VCaP (cell line): ENCODE data around the gene PTPRN.

Experiments
- H3K27ac ChIP-seq: fragments of 450-650 bp; 2 replicates; pipeline ENCODE4 v1.5.1; 2017
- CTCF ChIP-seq: fragments of 450-650 bp; conservative IDR thresholded peaks from 2 replicates; pipeline ENCODE4 v1.5.1; 2017; ENCODE audit warnings: mild to moderate bottlenecking, moderate library complexity

The PTPRN gene

DNA sequence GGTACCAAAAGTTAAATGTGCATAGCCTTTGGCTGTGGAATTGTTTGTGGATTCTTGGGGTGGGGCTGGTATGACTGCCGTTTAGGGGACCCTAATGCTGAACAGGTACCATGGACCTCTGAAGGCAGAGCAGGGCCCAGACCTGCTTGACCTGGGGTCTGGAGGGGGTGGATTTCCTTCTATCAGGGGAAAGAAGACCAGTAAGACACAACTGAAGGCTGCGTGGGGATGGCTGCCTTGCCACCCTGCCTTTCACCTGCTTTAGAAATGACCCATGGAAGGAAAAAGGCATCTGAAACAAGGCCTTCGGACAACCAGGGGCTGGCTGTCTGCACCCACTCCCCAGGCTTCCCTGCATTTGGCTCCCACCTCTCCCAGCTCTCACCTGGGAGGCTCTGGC lies 41.0 kb upstream of the PTPRN start:
- H3K27ac ChIP-seq, result no peak overlapping the region
- no peak for TF ChIP-seq CTCF

DNA sequence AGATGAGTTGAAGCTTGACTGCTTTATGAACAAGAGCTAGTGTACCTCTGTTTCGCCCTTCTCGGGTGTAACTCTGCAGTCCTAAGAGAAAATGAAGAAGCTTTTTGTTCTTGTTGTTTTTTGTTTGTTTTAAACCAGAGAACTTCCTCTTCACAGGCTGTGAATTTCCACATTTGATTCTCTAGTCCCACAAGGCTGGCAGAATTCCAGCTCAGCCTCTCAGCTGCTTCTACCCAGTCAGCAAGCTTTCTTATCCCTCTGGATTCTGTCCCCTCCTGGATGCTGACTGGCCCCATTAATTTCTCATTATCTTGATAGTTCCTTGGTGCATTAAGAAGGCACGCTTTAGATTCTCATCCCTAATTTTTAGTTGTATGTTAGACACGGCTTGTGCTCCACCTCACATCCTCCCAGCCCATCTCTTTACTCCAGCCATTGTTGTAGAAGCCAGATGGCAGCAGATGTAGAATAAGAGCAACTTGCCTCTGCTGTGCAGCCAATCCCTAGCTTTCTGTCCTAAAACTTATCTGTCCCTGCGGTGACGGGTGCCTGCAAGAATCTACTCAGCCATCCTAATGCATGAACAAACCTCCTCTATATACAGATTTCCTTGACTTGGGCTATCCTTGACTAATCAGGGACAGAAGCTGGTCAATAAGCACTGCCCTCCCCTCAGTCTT lies 35.7 kb upstream of the PTPRN start:
- no peak for TF ChIP-seq CTCF
- H3K27ac ChIP-seq, result peak overlapping the region; percentile 29

DNA sequence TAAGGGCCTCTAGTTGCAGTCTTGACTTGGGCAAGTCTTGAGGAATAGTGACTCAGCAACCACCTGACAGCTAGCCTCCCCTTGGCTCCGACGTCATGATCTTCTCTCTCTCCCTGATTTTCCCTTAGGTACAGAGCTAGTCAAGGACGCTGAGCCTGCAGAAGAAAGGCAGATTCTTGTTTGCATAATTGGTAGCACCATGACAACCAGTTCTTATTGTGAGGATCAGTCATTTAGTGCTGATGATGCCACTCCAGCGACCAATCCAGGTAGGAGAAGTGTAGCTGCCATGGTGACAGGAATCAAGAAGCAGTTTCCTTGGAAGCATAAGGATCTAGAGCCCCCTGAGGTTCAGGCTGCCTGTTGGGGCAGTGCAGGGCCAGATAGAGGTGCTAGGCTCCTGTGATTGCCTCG lies 26.2 kb upstream of the PTPRN start:
- no peak for TF ChIP-seq CTCF
- no peak overlapping the region for H3K27ac ChIP-seq

GRCh38 chr2:219334076-219334475 lies 24.9 kb upstream of the PTPRN start:
- TF ChIP-seq CTCF, result no peak
- no peak overlapping the region for H3K27ac ChIP-seq

DNA sequence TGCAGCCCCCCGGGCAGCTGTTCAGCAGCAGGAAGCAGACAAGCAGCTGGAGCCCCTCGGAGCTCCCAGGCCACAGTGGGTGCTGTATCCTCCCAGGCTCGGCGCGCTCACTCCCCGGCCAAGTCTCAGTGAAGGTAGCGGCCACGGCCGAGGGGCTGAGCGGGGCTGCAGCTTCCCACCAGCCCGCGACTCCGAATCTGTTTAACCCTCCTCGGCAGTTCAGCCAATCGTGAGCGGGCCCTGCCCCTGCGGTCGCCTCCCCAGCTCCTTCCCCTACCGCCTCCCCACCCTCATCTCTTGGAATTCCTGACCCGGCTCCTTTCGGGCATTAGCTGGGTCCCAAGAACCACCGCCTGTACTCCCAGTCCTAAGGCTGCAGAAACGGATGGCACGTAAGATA lies 23.3 kb upstream of the PTPRN start, which contains the start of gene RESP18:
TSS of gene RESP18 (minus strand) at position 203 of the 400 bp plus-strand sequence.
- TF ChIP-seq CTCF, result no peak
- no peak within 1 kb of the TSS for H3K27ac ChIP-seq

DNA sequence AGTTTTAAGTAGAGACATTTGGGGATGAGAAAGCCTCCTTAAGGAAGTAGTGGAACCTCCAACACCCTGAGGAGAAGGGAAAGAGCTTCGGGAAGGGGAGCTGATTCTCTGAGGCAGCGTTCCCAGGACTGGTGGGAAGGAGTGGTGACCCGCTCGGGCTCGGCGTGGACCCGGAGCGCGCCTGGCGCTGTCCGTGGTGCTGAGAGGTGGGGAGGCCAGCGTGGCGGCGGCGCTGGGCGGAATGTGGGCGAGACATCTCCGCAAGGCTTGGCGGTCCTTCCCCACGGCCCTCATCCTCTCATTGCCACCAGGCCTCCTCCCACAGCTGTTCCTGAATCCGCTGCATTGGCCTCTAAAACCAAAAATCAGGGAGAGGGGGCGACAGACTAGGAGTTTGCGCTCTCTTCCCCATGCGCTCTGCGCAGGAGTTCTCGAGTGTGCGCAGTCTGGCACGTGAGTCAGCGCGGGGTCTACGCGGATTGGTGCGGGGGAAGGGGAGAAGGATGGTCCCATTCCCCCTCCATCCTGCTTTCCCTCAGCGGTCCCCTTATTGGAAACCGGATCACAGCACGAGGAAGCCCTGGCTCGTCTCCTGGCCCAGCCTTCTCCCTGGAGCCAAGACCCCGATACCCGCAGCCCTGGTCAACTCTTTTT lies 22.5 kb upstream of the PTPRN start:
- no peak for TF ChIP-seq CTCF
- H3K27ac ChIP-seq, result no peak overlapping the region

DNA sequence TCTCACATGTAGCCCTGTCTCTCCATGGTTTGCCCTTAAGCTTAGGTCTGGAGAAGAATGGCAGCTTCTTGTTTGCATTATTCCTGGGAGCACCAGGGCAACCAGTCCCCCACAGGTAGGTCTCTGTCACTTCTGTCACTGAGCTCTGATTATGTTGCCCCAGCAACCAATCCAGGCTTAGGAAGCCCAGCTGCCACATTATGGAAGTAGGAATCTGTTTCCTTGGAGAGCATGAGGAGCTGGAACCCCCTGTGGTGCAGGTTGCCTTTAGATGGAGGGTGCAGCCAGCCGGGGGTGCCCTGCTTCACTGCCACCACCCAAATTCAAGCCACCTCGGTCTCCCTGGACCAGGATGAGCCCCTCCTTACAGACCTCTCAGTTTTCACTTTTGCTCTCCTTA lies 18.5 kb upstream of the PTPRN start:
- TF ChIP-seq CTCF, result no peak
- H3K27ac ChIP-seq, result no peak overlapping the region
